Thyroid gland (tissue), 4 donors: ENCODE data around the gene FGF11. TPM values are rescaled to one million over a fixed set of nuclear protein-coding genes. Genes with fewer than 3 reads are reported as not detected.
"Not testable (repeated sequence)": the region's sequence is repeated elsewhere in the genome, so short reads cannot be mapped to it uniquely, and the experiment has no call there.

Source experiments
- DNase-seq, 2 donors: peaks; one replicate each; pipeline ENCODE4 v3.0.0-alpha.2; 2019
- H3K27ac ChIP-seq, 3 donors: fragments of 200-600 bp; sonication (generic); 1 replicate in 2 of 3; 2 replicates in 1 of 3; pipeline ENCODE4 v1.5.1; 2016 to 2019; ENCODE audit warnings: mild to moderate bottlenecking in 1 of 3, moderate library complexity in 1 of 3
- H3K27me3 ChIP-seq: fragments of 200-600 bp; sonication (generic); one replicate; pipeline ENCODE4 v1.5.1; 2019
- H3K36me3 ChIP-seq, 2 donors: fragments of 200-600 bp; sonication (generic); one replicate each; pipeline ENCODE4 v1.5.1; 2016 to 2019
- H3K4me1 ChIP-seq, 2 donors: fragments of 200-600 bp; sonication (generic); one replicate each; pipeline ENCODE4 v1.5.1; 2017 to 2019
- H3K4me3 ChIP-seq, 3 donors: fragments of 200-600 bp; sonication (generic); replicated peaks in 1 of 3; 1 replicate in 2 of 3; 2 replicates in 1 of 3; pipeline ENCODE4 v1.5.1; 2016; ENCODE audit warnings: mild to moderate bottlenecking in 1 of 3
- H3K9me3 ChIP-seq: fragments of 200-600 bp; sonication (generic); one replicate; pipeline ENCODE4 v1.5.1; 2017
- POLR2A ChIP-seq, 2 donors: fragments of 450-650 bp; IDR thresholded peaks; one replicate each; pipeline ENCODE4 v1.6.1; 2017; ENCODE audit warnings: antibody characterized with exemption in 2 of 2, mild to moderate bottlenecking in 2 of 2, moderate library complexity in 1 of 2
- WGBS, 2 donors: methylation state at CpG; one replicate each; pipeline ENCODE4 v1.1.5; 2017; 5-methylcytosine and 5-hydroxymethylcytosine counted together
- intact Hi-C: fragments of 100-400 bp; cut with DNase I; formaldehyde crosslinking; loops from one replicate; pipeline ENCODE4 v1.15.1; 2023
- total RNA-seq, 4 donors: library from RNA; depleted of rRNA; stranded (reverse); fragments of >200 nt; gene quantifications; one replicate each; pipeline ENCODE4 v1.2.3, GENCODE V29; 2016
- TF ChIP-seq, protein P1 (sequence below), 6 experiments: fragments of 200-600 bp in 3 of 6; fragments of 450-650 bp in 3 of 6; sonication (generic) in 3 of 6; IDR thresholded peaks; one replicate each; pipeline ENCODE4 v1.5.1; 2016 to 2019; ENCODE audit warnings: antibody characterized with exemption in 6 of 6, mild to moderate bottlenecking in 2 of 6, inconsistent platforms in 1 of 6, moderate library complexity in 1 of 6

Gene FGF11
- total RNA-seq, 4 donors from 2014 or later: 4.3 to 12.1 (median 10.5) TPM

DNA sequence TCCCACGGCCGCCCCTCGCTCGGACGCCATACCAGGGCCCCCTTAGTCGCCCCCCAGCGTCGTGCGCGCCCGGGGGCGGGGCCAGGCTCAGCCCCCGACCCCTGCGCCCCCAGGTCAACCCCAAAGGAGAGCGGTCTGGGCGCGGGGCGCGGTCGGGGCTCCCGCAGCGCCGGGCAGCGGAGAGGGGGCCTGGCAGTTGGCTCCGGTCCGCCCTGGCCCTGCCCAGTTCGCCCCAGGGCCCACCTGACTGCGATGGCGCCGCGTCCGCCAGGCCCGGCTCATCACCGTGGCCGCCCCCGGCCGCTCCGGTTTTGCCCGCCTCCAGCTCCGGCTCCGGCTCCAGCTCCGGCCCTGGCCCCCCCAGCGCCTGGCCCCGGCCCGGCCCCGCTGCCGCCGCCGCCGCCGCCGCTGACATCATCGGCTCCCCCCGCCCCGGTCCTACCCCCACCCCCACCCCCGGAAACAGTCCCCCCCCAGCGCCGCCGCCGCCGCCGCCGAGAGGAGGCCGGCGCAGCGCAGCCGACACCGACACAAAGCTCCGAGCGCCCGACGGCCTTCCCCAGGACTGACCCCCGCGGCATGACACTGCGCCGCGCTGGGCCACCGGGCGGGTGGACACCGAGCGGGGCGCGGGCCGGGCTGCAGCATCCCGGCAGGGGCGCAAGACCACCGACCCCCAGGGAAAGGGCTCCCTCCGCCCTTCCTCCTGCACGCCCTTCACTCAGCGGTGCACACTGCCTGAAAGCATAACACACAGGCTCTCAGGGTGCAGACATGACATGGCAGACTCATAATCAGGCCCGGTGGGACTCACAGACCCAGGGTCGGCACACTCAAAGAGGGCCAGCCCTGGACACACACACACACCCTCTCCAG lies 40.1 kb downstream of the FGF11 start, which contains the start of gene ZBTB4:
TSS of gene ZBTB4 (minus strand) at position 419 of the 876 bp plus-strand sequence. CDS start 12,830 bp downstream, outside the sequence.
- peak in 1 of 2 donors; percentile 72 for TF ChIP-seq POLR2A (IDR thresholded peaks at IDR 0.05)
- TF ChIP-seq, protein P1, sequence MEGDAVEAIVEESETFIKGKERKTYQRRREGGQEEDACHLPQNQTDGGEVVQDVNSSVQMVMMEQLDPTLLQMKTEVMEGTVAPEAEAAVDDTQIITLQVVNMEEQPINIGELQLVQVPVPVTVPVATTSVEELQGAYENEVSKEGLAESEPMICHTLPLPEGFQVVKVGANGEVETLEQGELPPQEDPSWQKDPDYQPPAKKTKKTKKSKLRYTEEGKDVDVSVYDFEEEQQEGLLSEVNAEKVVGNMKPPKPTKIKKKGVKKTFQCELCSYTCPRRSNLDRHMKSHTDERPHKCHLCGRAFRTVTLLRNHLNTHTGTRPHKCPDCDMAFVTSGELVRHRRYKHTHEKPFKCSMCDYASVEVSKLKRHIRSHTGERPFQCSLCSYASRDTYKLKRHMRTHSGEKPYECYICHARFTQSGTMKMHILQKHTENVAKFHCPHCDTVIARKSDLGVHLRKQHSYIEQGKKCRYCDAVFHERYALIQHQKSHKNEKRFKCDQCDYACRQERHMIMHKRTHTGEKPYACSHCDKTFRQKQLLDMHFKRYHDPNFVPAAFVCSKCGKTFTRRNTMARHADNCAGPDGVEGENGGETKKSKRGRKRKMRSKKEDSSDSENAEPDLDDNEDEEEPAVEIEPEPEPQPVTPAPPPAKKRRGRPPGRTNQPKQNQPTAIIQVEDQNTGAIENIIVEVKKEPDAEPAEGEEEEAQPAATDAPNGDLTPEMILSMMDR (IDR thresholded peaks at IDR 0.05): no peak
- no peaks in the 10 kb centered on the region for H3K36me3 ChIP-seq
- peak within 1 kb of the TSS; percentile 98 to 100 (median 99) for H3K4me3 ChIP-seq
- peaks cover 45 to 70% of the 10 kb centered on the region in 2 donors for H3K4me1 ChIP-seq
- H3K9me3 ChIP-seq: no peaks in the 10 kb centered on the region
- peak; percentile 57 to 62 for DNase-seq
- WGBS, 2 donors: 0 to 7% methylated on average over 5 to 26 of the region's 92 CpGs
- H3K27me3 ChIP-seq: no peaks in the 10 kb centered on the region
- intact Hi-C loops: loop anchor here (5.0 to 10.0 kb wide), 2 partner anchors 37 to 125 kb away; partner anchors contain the start of genes KCTD11 and TMEM95
- H3K27ac ChIP-seq: peak within 1 kb of the TSS; percentile 100

GRCh38 chr17:7480089-7480384 lies 40.7 kb downstream of the FGF11 start:
- intact Hi-C loops: loop anchor here (10.0 kb wide), 1 partner anchor 125 kb away; the partner anchor contains the start of genes KCTD11 and TMEM95
- Histone ChIP-seq H3K27ac (peak overlapping the region; percentile 100), H3K36me3 (no peaks in the 10 kb centered on the region), H3K27me3 (no peaks in the 10 kb centered on the region), H3K4me3 (peak overlapping the region; percentile 37 to 100 (median 60)), H3K4me1 (peaks cover 42 to 64% of the 10 kb centered on the region in 2 donors), H3K9me3 (no peaks in the 10 kb centered on the region)
- TF ChIP-seq, protein P1 (IDR thresholded peaks at IDR 0.05): no peak
- no peak for TF ChIP-seq POLR2A (IDR thresholded peaks at IDR 0.05)
- 9 to 10% methylated on average over 4 to 8 of the region's 8 CpGs for WGBS, 2 donors
- no peak for DNase-seq

- not testable (repeated sequence) for H3K27me3 ChIP-seq, H3K9me3 ChIP-seq, DNase-seq, H3K36me3 ChIP-seq, H3K4me3 ChIP-seq
- H3K4me1 ChIP-seq: peaks cover 43 to 62% of the 10 kb centered on the region in 2 donors
- intact Hi-C loops: loop anchor here (10.0 kb wide), 1 partner anchor 126 kb away; the partner anchor contains the start of genes KCTD11 and TMEM95
- 87 to 91% methylated on average over 4 of the region's 4 CpGs for WGBS, 2 donors
- peak within 1 kb of the TSS; percentile 100 for H3K27ac ChIP-seq
Observed at GRCh38 chr17:7481275-7481674, 42.0 kb downstream of the FGF11 start, which contains the start of gene SLC35G6. Gene SLC35G6 (plus strand): TSS chr17:7481446. CDS start chr17:7481517, 71 bp downstream.

GRCh38 chr17:7481842-7482741 lies 42.8 kb downstream of the FGF11 start:
- intact Hi-C loops: loop anchor here (10.0 kb wide), 1 partner anchor 127 kb away; the partner anchor contains the start of genes KCTD11 and TMEM95
- H3K27me3 ChIP-seq, H3K4me3 ChIP-seq, H3K9me3 ChIP-seq, DNase-seq, H3K36me3 ChIP-seq: not testable (repeated sequence)
- Histone ChIP-seq H3K27ac (peak overlapping the region in 2 of 3 donors; percentile 98 to 99), H3K4me1 (peaks cover 43 to 62% of the 10 kb centered on the region in 2 donors)
- WGBS, 2 donors: 93 to 97% methylated on average over 28 to 29 of the region's 31 CpGs

- H3K27me3 ChIP-seq, DNase-seq, H3K9me3 ChIP-seq, H3K36me3 ChIP-seq: not testable (repeated sequence)
- intact Hi-C loops: loop anchor here (10.0 kb wide), 1 partner anchor 128 kb away; the partner anchor contains the start of genes KCTD11 and TMEM95
- 68 to 77% methylated on average over 5 of the region's 6 CpGs for WGBS, 2 donors
- Histone ChIP-seq H3K4me1 (peaks cover 43 to 64% of the 10 kb centered on the region in 2 donors), H3K27ac (peak overlapping the region; percentile 91 to 99 (median 98)), H3K4me3 (peak overlapping the region in 1 of 3 donors; percentile 67)
Observed at GRCh38 chr17:7482742-7483088, 43.4 kb downstream of the FGF11 start.
